Measurements from ENCODE around the gene SCG5.

SCG5 gene

DNA sequence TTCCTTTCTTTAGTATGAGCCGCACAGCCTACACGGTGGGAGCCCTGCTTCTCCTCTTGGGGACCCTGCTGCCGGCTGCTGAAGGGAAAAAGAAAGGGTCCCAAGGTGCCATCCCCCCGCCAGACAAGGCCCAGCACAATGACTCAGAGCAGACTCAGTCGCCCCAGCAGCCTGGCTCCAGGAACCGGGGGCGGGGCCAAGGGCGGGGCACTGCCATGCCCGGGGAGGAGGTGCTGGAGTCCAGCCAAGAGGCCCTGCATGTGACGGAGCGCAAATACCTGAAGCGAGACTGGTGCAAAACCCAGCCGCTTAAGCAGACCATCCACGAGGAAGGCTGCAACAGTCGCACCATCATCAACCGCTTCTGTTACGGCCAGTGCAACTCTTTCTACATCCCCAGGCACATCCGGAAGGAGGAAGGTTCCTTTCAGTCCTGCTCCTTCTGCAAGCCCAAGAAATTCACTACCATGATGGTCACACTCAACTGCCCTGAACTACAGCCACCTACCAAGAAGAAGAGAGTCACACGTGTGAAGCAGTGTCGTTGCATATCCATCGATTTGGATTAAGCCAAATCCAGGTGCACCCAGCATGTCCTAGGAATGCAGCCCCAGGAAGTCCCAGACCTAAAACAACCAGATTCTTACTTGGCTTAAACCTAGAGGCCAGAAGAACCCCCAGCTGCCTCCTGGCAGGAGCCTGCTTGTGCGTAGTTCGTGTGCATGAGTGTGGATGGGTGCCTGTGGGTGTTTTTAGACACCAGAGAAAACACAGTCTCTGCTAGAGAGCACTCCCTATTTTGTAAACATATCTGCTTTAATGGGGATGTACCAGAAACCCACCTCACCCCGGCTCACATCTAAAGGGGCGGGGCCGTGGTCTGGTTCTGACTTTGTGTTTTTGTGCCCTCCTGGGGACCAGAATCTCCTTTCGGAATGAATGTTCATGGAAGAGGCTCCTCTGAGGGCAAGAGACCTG, 89.5 kb downstream of the SCG5 start:
- DNase-seq: no peak
- Histone ChIP-seq H3K4me1 (ENCODE audit: low read length) (no peaks in the 10 kb centered on the region), H3K27me3 (replicated peaks; ENCODE audit: insufficient read depth, low read length) (no peaks in the 10 kb centered on the region), H4K20me1 (ENCODE audit: insufficient read depth, low read length) (no peaks in the 10 kb centered on the region), H3K9ac (ENCODE audit: low read length) (no peak overlapping the region), H3K4me3 (ENCODE audit: low read length) (no peak overlapping the region), H3K4me2 (ENCODE audit: low read depth, low read length) (no peak overlapping the region), H3K27ac (ENCODE audit: low read length) (no peak overlapping the region), H2AFZ (ENCODE audit: low read length) (no peak overlapping the region), H3K9me2 (replicated peaks; ENCODE audit: insufficient read depth, low read length) (no peaks in the 10 kb centered on the region), H3K9me3 (replicated peaks; ENCODE audit: insufficient read depth, low read length) (no peaks in the 10 kb centered on the region), H3F3A (ENCODE audit: insufficient read depth, low read length) (no peaks in the 10 kb centered on the region), H3K79me2 (ENCODE audit: low read length) (no peaks in the 10 kb centered on the region), H3K36me3 (replicated peaks; ENCODE audit: insufficient read depth, low read length) (no peaks in the 10 kb centered on the region)
- TF ChIP-seq, protein P1, sequence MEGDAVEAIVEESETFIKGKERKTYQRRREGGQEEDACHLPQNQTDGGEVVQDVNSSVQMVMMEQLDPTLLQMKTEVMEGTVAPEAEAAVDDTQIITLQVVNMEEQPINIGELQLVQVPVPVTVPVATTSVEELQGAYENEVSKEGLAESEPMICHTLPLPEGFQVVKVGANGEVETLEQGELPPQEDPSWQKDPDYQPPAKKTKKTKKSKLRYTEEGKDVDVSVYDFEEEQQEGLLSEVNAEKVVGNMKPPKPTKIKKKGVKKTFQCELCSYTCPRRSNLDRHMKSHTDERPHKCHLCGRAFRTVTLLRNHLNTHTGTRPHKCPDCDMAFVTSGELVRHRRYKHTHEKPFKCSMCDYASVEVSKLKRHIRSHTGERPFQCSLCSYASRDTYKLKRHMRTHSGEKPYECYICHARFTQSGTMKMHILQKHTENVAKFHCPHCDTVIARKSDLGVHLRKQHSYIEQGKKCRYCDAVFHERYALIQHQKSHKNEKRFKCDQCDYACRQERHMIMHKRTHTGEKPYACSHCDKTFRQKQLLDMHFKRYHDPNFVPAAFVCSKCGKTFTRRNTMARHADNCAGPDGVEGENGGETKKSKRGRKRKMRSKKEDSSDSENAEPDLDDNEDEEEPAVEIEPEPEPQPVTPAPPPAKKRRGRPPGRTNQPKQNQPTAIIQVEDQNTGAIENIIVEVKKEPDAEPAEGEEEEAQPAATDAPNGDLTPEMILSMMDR (IDR thresholded peaks at IDR 0.05; ENCODE audit: low read length): no peak
- no peak for TF ChIP-seq EZH2 (optimal IDR thresholded peaks at IDR 0.05; ENCODE audit: low read depth, low read length)
- no peak for TF ChIP-seq EZH2phosphoT487 (IDR thresholded peaks at IDR 0.05; ENCODE audit: low read length)

GRCh38 chr15:32732574-32733157, 91.2 kb downstream of the SCG5 start:
- no peaks in the 10 kb centered on the region for H3K9me2 ChIP-seq (replicated peaks; ENCODE audit: insufficient read depth, low read length)
- H4K20me1 ChIP-seq (ENCODE audit: insufficient read depth, low read length): no peaks in the 10 kb centered on the region
- no peaks in the 10 kb centered on the region for H3F3A ChIP-seq (ENCODE audit: insufficient read depth, low read length)
- no peaks in the 10 kb centered on the region for H3K27me3 ChIP-seq (replicated peaks; ENCODE audit: insufficient read depth, low read length)
- no peak overlapping the region for H3K4me3 ChIP-seq (ENCODE audit: low read length)
- no peaks in the 10 kb centered on the region for H3K9me3 ChIP-seq (replicated peaks; ENCODE audit: insufficient read depth, low read length)
- no peak overlapping the region for H3K9ac ChIP-seq (ENCODE audit: low read length)
- H3K36me3 ChIP-seq (replicated peaks; ENCODE audit: insufficient read depth, low read length): no peaks in the 10 kb centered on the region
- no peaks in the 10 kb centered on the region for H3K4me1 ChIP-seq (ENCODE audit: low read length)
- no peak for DNase-seq
- H3K27ac ChIP-seq (ENCODE audit: low read length): no peak overlapping the region
- no peaks in the 10 kb centered on the region for H3K79me2 ChIP-seq (ENCODE audit: low read length)
- H2AFZ ChIP-seq (ENCODE audit: low read length): no peak overlapping the region
- TF ChIP-seq EZH2phosphoT487 (IDR thresholded peaks at IDR 0.05; ENCODE audit: low read length): no peak
- TF ChIP-seq EZH2 (optimal IDR thresholded peaks at IDR 0.05; ENCODE audit: low read depth, low read length): no peak
- TF ChIP-seq, protein P1 (IDR thresholded peaks at IDR 0.05; ENCODE audit: low read length): no peak
- H3K4me2 ChIP-seq (ENCODE audit: low read depth, low read length): no peak overlapping the region

DNA sequence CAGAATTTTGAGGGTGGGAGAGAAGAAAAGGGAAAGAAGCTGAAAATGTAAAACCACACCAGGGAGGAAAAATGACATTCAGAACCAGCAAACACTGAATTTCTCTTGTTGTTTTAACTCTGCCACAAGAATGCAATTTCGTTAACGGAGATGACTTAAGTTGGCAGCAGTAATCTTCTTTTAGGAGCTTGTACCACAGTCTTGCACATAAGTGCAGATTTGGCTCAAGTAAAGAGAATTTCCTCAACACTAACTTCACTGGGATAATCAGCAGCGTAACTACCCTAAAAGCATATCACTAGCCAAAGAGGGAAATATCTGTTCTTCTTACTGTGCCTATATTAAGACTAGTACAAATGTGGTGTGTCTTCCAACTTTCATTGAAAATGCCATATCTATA, 91.8 kb downstream of the SCG5 start:
- no peak overlapping the region for H3K9ac ChIP-seq (ENCODE audit: low read length)
- H3K27ac ChIP-seq (ENCODE audit: low read length): no peak overlapping the region
- H3K27me3 ChIP-seq (replicated peaks; ENCODE audit: insufficient read depth, low read length): no peaks in the 10 kb centered on the region
- H3F3A ChIP-seq (ENCODE audit: insufficient read depth, low read length): no peaks in the 10 kb centered on the region
- H4K20me1 ChIP-seq (ENCODE audit: insufficient read depth, low read length): no peaks in the 10 kb centered on the region
- no peaks in the 10 kb centered on the region for H3K36me3 ChIP-seq (replicated peaks; ENCODE audit: insufficient read depth, low read length)
- H3K9me3 ChIP-seq (replicated peaks; ENCODE audit: insufficient read depth, low read length): no peaks in the 10 kb centered on the region
- no peaks in the 10 kb centered on the region for H3K9me2 ChIP-seq (replicated peaks; ENCODE audit: insufficient read depth, low read length)
- no peaks in the 10 kb centered on the region for H3K79me2 ChIP-seq (ENCODE audit: low read length)
- DNase-seq: no peak
- no peaks in the 10 kb centered on the region for H3K4me1 ChIP-seq (ENCODE audit: low read length)
- no peak overlapping the region for H2AFZ ChIP-seq (ENCODE audit: low read length)
- TF ChIP-seq EZH2phosphoT487 (IDR thresholded peaks at IDR 0.05; ENCODE audit: low read length) (no peak), EZH2 (optimal IDR thresholded peaks at IDR 0.05; ENCODE audit: low read depth, low read length) (no peak)
- TF ChIP-seq, protein P1 (IDR thresholded peaks at IDR 0.05; ENCODE audit: low read length): no peak
- H3K4me3 ChIP-seq (ENCODE audit: low read length): no peak overlapping the region
- no peak overlapping the region for H3K4me2 ChIP-seq (ENCODE audit: low read depth, low read length)
